GM23338 (cell line): ENCODE measurements around the gene CDH12. TPM values are rescaled to one million over a fixed set of nuclear protein-coding genes. Genes with fewer than 3 reads are reported as not detected.

Source experiments
- ATAC-seq: fragments of 200-7000 bp; cut with Tn5 transposase; 3 replicates; pipeline ENCODE4 v1.9.1; 2020
- DNase-seq: peaks from one replicate; pipeline ENCODE4 v3.0.0-alpha.2; 2015; ENCODE audit warnings: low spot score
- H2AFZ ChIP-seq: fragments of 200-600 bp; sonication (generic); 2 replicates; pipeline ENCODE4 v1.8.0; 2016; ENCODE audit warnings: antibody characterized with exemption, mild to moderate bottlenecking, moderate library complexity
- H3F3A ChIP-seq: fragments of 200-600 bp; sonication (generic); replicated peaks from 2 replicates; pipeline ENCODE4 v1.8.0; 2017; ENCODE audit warnings: antibody characterized with exemption, mixed run types, low read depth
- H3K27ac ChIP-seq: fragments of 200-600 bp; sonication (generic); 2 replicates; pipeline ENCODE4 v1.6.1; 2016; ENCODE audit warnings: low read depth
- H3K27me3 ChIP-seq: fragments of 200-600 bp; sonication (generic); 2 replicates; pipeline ENCODE4 v1.8.0; 2016; ENCODE audit warnings: mild to moderate bottlenecking, mixed run types, moderate library complexity; ENCODE audit not compliant: insufficient read depth
- H3K36me3 ChIP-seq: fragments of 200-600 bp; sonication (generic); 2 replicates; pipeline ENCODE4 v1.8.0; 2016; ENCODE audit warnings: mild to moderate bottlenecking; ENCODE audit not compliant: insufficient read depth
- H3K4me1 ChIP-seq: fragments of 200-600 bp; sonication (generic); 2 replicates; pipeline ENCODE4 v1.8.0; 2016; ENCODE audit warnings: mild to moderate bottlenecking, moderate library complexity; ENCODE audit not compliant: insufficient read depth
- H3K4me2 ChIP-seq: fragments of 200-600 bp; sonication (generic); 2 replicates; pipeline ENCODE4 v1.7.1; 2017; ENCODE audit warnings: mixed run types
- H3K4me3 ChIP-seq: fragments of 200-600 bp; sonication (generic); 2 replicates; pipeline ENCODE4 v1.6.1; 2016; ENCODE audit warnings: mixed run types
- H3K79me2 ChIP-seq: fragments of 200-600 bp; sonication (generic); replicated peaks from 2 replicates; pipeline ENCODE4 v1.8.0; 2017; ENCODE audit warnings: mild to moderate bottlenecking; ENCODE audit not compliant: insufficient read depth
- H3K9me2 ChIP-seq: fragments of 200-600 bp; sonication (generic); 2 replicates; pipeline ENCODE4 v1.8.0; 2017; ENCODE audit not compliant: insufficient read depth
- H4K20me1 ChIP-seq: fragments of 200-600 bp; sonication (generic); replicated peaks from 2 replicates; pipeline ENCODE4 v1.8.0; 2017; ENCODE audit warnings: mild to moderate bottlenecking; ENCODE audit not compliant: insufficient read depth
- H3K27ac Mint-ChIP-seq: 2 replicates; pipeline ENCODE4 v1.8.0; 2020; ENCODE audit warnings: inconsistent platforms, mild to moderate bottlenecking, moderate library complexity, mixed read lengths
- H3K27me3 Mint-ChIP-seq: 3 replicates; pipeline ENCODE4 v1.8.0; 2022; ENCODE audit warnings: low read depth, mild to moderate bottlenecking, moderate library complexity, mixed read lengths, inconsistent platforms; ENCODE audit not compliant: insufficient read depth, poor library complexity
- H3K36me3 Mint-ChIP-seq: 3 replicates; pipeline ENCODE4 v1.8.0; 2021; ENCODE audit warnings: low read depth, mild to moderate bottlenecking, inconsistent platforms, moderate library complexity, mixed read lengths
- H3K4me1 Mint-ChIP-seq: 3 replicates; pipeline ENCODE4 v1.8.0; 2020; ENCODE audit warnings: mild to moderate bottlenecking, inconsistent platforms, mixed read lengths
- H3K4me3 Mint-ChIP-seq: 3 replicates; pipeline ENCODE4 v1.8.0; 2021; ENCODE audit warnings: moderate library complexity, mild to moderate bottlenecking, inconsistent platforms, mixed read lengths
- H3K9me3 Mint-ChIP-seq: 3 replicates; pipeline ENCODE4 v1.8.0; 2020; ENCODE audit warnings: moderate library complexity, mild to moderate bottlenecking, inconsistent platforms, mixed read lengths
- JUNB ChIP-seq: IDR thresholded peaks from one replicate; pipeline ENCODE4 v1.6.1; 2016; ENCODE audit warnings: antibody characterized with exemption; ENCODE audit not compliant: unreplicated experiment
- POLR2AphosphoS5 ChIP-seq: IDR thresholded peaks from 2 replicates; pipeline ENCODE4 v1.6.1; 2016; ENCODE audit warnings: antibody characterized with exemption, low read depth
- ZNF114 ChIP-seq: fragments of 250-450 bp; sonication (Bioruptor Pico); IDR thresholded peaks from 2 replicates; pipeline ENCODE4 v1.5.0; 2020; ENCODE audit warnings: mild to moderate bottlenecking, moderate library complexity
- polyA plus RNA-seq: library from polyadenylated mRNA; unstranded; fragments of >200 nt; fragmentation: Nextera tagmentation; extraction: Ambion mirVana; gene quantifications from 2 replicates; pipeline ENCODE4 v1.2.1, GENCODE V29; 2016
- total RNA-seq: library from RNA; depleted of rRNA; stranded (reverse); fragments of >200 nt; shearing (Covaris generic); gene quantifications from 2 replicates; pipeline ENCODE4 v1.2.3, GENCODE V29; 2014
- TF ChIP-seq, protein P1 (sequence below): IDR thresholded peaks from one replicate; pipeline ENCODE4 v1.6.1; 2018; ENCODE audit warnings: antibody characterized with exemption; ENCODE audit not compliant: unreplicated experiment
- TF ChIP-seq, protein P2 (sequence below), 2 experiments: fragments of 200-600 bp in 1 of 2; sonication (generic) in 1 of 2; conservative IDR thresholded peaks; 2 replicates each; pipeline versions ENCODE4 v1.5.1 to v1.6.1; 2016 to 2017; ENCODE audit warnings: antibody characterized with exemption in 2 of 2, low read depth in 2 of 2, mild to moderate bottlenecking in 2 of 2, moderate library complexity in 1 of 2

Gene CDH12
- total and polyA plus RNA-seq, 2 experiments from 2014 or later, result not detected

DNA sequence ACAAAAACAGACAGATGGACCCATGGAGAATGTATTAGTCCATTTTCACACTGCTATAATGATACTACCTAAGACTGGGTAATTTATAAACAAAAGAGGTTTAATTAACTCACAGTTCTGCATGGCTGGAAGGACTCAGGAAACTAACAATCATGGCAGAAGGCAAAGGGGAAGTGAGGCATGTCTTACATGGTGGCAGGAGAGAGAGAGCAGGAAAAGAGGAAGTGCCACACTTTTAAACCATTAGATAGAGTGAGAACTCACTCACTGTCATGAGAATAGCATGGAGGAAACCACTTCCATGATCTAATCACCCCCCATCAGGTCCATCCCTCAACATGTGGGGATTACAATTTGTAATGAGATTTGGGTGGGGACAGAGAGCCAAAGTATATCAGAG lies 808.9 kb downstream of the CDH12 start:
- H3K36me3 Mint-ChIP-seq, result peaks cover 4% of the 10 kb centered on the region; the same call in 1 of the 3 replicates

DNA sequence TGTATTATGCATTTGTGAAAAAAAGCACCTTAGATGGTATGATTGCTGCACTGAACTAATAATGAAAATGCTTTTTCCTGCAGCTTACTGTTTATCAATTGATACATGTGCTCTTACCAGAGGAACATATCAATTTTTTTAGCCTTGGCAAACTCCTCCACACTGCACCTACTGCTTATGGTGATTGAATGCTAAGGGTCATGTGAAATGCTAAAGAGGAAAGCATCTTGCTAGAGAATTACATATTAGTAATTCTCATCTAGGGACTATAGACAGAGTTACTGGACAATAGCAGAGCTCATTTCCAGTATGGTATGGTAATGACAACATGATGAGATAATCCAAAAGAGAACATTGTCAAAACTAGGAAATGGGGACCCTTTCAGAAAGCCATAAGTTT lies 817.1 kb downstream of the CDH12 start:
- H3K4me2 ChIP-seq, result no peak overlapping the region
- DNase-seq, result no peak
- no peaks in the 10 kb centered on the region for H4K20me1 ChIP-seq
- no peaks in the 10 kb centered on the region for H3K27me3 ChIP-seq
- H3K27ac ChIP-seq, result no peak overlapping the region
- no peak overlapping the region for H2AFZ ChIP-seq
- TF ChIP-seq JUNB (no peak), POLR2AphosphoS5 (no peak), ZNF114 (no peak)
- TF ChIP-seq, protein P1, sequence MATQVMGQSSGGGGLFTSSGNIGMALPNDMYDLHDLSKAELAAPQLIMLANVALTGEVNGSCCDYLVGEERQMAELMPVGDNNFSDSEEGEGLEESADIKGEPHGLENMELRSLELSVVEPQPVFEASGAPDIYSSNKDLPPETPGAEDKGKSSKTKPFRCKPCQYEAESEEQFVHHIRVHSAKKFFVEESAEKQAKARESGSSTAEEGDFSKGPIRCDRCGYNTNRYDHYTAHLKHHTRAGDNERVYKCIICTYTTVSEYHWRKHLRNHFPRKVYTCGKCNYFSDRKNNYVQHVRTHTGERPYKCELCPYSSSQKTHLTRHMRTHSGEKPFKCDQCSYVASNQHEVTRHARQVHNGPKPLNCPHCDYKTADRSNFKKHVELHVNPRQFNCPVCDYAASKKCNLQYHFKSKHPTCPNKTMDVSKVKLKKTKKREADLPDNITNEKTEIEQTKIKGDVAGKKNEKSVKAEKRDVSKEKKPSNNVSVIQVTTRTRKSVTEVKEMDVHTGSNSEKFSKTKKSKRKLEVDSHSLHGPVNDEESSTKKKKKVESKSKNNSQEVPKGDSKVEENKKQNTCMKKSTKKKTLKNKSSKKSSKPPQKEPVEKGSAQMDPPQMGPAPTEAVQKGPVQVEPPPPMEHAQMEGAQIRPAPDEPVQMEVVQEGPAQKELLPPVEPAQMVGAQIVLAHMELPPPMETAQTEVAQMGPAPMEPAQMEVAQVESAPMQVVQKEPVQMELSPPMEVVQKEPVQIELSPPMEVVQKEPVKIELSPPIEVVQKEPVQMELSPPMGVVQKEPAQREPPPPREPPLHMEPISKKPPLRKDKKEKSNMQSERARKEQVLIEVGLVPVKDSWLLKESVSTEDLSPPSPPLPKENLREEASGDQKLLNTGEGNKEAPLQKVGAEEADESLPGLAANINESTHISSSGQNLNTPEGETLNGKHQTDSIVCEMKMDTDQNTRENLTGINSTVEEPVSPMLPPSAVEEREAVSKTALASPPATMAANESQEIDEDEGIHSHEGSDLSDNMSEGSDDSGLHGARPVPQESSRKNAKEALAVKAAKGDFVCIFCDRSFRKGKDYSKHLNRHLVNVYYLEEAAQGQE, result no peak
- TF ChIP-seq, protein P2, sequence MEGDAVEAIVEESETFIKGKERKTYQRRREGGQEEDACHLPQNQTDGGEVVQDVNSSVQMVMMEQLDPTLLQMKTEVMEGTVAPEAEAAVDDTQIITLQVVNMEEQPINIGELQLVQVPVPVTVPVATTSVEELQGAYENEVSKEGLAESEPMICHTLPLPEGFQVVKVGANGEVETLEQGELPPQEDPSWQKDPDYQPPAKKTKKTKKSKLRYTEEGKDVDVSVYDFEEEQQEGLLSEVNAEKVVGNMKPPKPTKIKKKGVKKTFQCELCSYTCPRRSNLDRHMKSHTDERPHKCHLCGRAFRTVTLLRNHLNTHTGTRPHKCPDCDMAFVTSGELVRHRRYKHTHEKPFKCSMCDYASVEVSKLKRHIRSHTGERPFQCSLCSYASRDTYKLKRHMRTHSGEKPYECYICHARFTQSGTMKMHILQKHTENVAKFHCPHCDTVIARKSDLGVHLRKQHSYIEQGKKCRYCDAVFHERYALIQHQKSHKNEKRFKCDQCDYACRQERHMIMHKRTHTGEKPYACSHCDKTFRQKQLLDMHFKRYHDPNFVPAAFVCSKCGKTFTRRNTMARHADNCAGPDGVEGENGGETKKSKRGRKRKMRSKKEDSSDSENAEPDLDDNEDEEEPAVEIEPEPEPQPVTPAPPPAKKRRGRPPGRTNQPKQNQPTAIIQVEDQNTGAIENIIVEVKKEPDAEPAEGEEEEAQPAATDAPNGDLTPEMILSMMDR (conservative IDR thresholded peaks at IDR 0.05; ENCODE audit: low read depth in 2 of 2), result no peak
- H3K79me2 ChIP-seq, result no peaks in the 10 kb centered on the region
- H3K9me2 ChIP-seq, result peaks cover 10% of the 10 kb centered on the region; the same call in 1 of the 2 replicates
- Mint-ChIP-seq H3K27ac (no peak overlapping the region), H3K27me3 (no peaks in the 10 kb centered on the region), H3K9me3 (peaks cover 3% of the 10 kb centered on the region; the same call in 1 of the 3 replicates), H3K36me3 (no peaks in the 10 kb centered on the region), H3K4me1 (no peaks in the 10 kb centered on the region), H3K4me3 (no peak overlapping the region)
- H3K36me3 ChIP-seq, result no peaks in the 10 kb centered on the region
- no peaks in the 10 kb centered on the region for H3F3A ChIP-seq
- ATAC-seq, result no peak
- no peaks in the 10 kb centered on the region for H3K4me1 ChIP-seq
- H3K4me3 ChIP-seq, result no peak overlapping the region

More for the DNA sequence above, 808.9 kb downstream of the CDH12 start:
- H3K4me1 ChIP-seq, result peaks cover 16% of the 10 kb centered on the region
- H4K20me1 ChIP-seq, result no peaks in the 10 kb centered on the region
- H3K27ac ChIP-seq, result no peak overlapping the region
- peaks cover 18% of the 10 kb centered on the region for H3K4me1 Mint-ChIP-seq
- H3K4me2 ChIP-seq, result no peak overlapping the region
- no peak overlapping the region for H2AFZ ChIP-seq
- H3K4me3 ChIP-seq, result no peak overlapping the region
- H3K27ac Mint-ChIP-seq, result no peak overlapping the region
- no peaks in the 10 kb centered on the region for H3K79me2 ChIP-seq
- H3K27me3 ChIP-seq, result no peaks in the 10 kb centered on the region
- ATAC-seq (no peak), DNase-seq (no peak)
- H3K36me3 ChIP-seq, result no peaks in the 10 kb centered on the region
- H3K4me3 Mint-ChIP-seq, result no peak overlapping the region
- H3K27me3 Mint-ChIP-seq, result peaks cover 5% of the 10 kb centered on the region
- H3F3A ChIP-seq, result no peaks in the 10 kb centered on the region
- no peak for TF ChIP-seq JUNB
- TF ChIP-seq, protein P2 (conservative IDR thresholded peaks at IDR 0.05; ENCODE audit: low read depth in 2 of 2), result no peak
- H3K9me3 Mint-ChIP-seq, result no peaks in the 10 kb centered on the region
- H3K9me2 ChIP-seq, result peaks cover 6% of the 10 kb centered on the region; the same call in 1 of the 2 replicates
